NCI-H2029 (cell line): Measurements from ENCODE around the gene IQCE.

Source experiments
- DNase-seq: peaks from one replicate; lab custom pipeline; 2025; lab: John Stamatoyannopoulos, UW

IQCE gene

GRCh38 chr7:2663121-2663886, 104.5 kb downstream of the IQCE start:
- DNase-seq: no peak

- DNase-seq: no peak
These were observed 105.2 kb downstream of the IQCE start for GRCh38 chr7:2663960-2664359.
